Mesothelial cell of epicardium (in vitro differentiated cells): ENCODE measurements around the gene TMC3. TPM values are rescaled to one million over a fixed set of nuclear protein-coding genes. Genes with fewer than 3 reads are reported as not detected.

Source experiments
- DNase-seq, 2 experiments: peaks; one replicate each; pipeline ENCODE4 v3.0.0; 2021; ENCODE audit warnings: low spot score in 2 of 2; ENCODE audit not compliant: unreplicated experiment in 2 of 2
- H3K27ac Mint-ChIP-seq: 2 replicates; pipeline ENCODE4 v1.8.0; 2021; ENCODE audit warnings: mixed read lengths
- H3K27me3 Mint-ChIP-seq: 2 replicates; pipeline ENCODE4 v1.8.0; 2021; ENCODE audit warnings: low read depth, mixed read lengths
- H3K36me3 Mint-ChIP-seq: 2 replicates; pipeline ENCODE4 v1.8.0; 2021; ENCODE audit warnings: mixed read lengths
- H3K4me1 Mint-ChIP-seq: 2 replicates; pipeline ENCODE4 v1.8.0; 2021; ENCODE audit warnings: mixed read lengths
- H3K4me3 Mint-ChIP-seq: 2 replicates; pipeline ENCODE4 v1.8.0; 2021; ENCODE audit warnings: mild to moderate bottlenecking, moderate library complexity, mixed read lengths
- H3K9me3 Mint-ChIP-seq: 2 replicates; pipeline ENCODE4 v1.8.0; 2021; ENCODE audit warnings: mixed read lengths
- total RNA-seq: library from RNA; stranded (reverse); gene quantifications from 3 replicates; pipeline ENCODE4 v1.2.1, GENCODE V29; 2021
- TF ChIP-seq, protein P1 (sequence below): fragments of 200-600 bp; sonication (generic); IDR thresholded peaks from one replicate; pipeline ENCODE4 v1.5.0; 2021; ENCODE audit warnings: antibody characterized with exemption; ENCODE audit not compliant: unreplicated experiment

Gene TMC3
- total RNA-seq, 1 donor from 2014 or later = 0.04 TPM

DNA sequence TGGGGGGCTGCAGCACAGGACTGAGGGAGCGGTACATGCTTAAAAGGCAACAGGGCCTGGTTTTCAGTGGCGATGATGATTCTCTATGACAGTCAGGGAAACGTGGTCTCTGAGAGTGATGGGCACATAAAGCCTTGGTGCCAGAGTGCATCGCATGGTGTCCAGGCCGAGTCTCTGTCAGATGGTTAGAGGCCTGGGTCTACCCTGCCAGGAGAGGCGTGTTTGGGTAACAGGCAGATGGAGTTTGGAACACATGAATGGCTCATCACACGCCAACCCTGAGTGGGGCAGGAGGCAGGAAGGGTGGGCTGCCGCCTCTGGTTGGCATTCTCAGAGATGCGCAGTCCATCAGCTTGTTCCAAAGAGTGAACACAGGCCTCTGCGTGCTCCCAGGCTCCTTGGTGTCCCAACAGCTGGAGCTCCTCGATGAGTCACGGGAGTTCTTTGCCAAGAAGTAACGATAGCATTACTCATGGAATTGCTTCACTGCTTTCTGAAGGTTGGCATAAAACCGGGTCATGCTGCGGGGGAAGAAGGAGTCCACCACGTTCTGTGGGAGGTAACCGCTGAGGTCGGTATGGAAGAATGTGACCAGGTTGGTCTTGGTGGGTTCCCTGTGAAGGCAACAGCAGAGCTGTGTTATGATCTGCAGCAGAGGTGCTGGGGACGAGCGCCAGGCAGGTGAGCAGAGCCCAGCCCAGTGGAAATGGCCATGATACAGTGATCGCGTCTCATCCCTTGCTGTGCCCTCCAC lies 61.0 kb downstream of the TMC3 start:
- Mint-ChIP-seq H3K4me3 (no peak overlapping the region), H3K4me1 (no peaks in the 10 kb centered on the region), H3K27ac (no peak overlapping the region), H3K27me3 (no peaks in the 10 kb centered on the region), H3K9me3 (no peaks in the 10 kb centered on the region), H3K36me3 (peaks cover 20% of the 10 kb centered on the region)
- TF ChIP-seq, protein P1, sequence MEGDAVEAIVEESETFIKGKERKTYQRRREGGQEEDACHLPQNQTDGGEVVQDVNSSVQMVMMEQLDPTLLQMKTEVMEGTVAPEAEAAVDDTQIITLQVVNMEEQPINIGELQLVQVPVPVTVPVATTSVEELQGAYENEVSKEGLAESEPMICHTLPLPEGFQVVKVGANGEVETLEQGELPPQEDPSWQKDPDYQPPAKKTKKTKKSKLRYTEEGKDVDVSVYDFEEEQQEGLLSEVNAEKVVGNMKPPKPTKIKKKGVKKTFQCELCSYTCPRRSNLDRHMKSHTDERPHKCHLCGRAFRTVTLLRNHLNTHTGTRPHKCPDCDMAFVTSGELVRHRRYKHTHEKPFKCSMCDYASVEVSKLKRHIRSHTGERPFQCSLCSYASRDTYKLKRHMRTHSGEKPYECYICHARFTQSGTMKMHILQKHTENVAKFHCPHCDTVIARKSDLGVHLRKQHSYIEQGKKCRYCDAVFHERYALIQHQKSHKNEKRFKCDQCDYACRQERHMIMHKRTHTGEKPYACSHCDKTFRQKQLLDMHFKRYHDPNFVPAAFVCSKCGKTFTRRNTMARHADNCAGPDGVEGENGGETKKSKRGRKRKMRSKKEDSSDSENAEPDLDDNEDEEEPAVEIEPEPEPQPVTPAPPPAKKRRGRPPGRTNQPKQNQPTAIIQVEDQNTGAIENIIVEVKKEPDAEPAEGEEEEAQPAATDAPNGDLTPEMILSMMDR = no peak
- DNase-seq = no peak

DNA sequence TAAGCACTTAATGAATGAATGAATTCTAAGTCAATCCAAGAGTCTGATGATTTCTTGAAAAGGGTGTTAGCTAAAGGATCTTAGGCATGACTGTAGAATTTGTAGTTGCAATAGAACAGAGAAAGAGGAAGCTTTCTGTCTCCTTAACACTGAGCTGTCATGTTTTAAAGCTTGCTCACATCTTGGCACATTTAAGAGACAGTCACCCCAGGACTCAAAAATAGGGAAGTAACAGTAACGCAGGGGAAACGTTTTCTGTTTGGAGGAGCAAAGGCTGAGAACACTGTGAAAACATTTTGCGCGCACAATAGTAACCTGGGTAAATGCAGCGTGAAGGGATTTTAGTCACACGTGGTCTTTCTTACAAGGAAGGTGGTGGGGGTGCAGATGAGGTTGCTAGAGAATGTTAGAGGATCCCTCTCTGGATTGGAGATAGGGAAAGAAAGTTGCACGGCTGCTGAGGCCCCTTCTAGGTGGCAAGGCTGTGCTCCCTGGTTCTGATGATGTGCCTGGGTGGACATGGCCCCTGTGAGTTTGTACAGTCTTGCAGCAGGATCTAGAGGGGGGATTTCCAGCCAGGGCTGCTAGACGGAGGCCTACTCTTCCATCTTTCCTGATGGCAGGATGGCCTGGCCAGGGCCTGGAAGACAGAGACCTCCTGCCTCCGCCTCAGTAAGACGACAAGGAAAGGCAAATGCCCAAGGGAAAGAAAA lies 62.1 kb downstream of the TMC3 start:
- TF ChIP-seq, protein P1 = no peak
- Mint-ChIP-seq H3K27ac (no peak overlapping the region), H3K4me1 (no peaks in the 10 kb centered on the region), H3K36me3 (peaks cover 20% of the 10 kb centered on the region), H3K9me3 (no peaks in the 10 kb centered on the region), H3K4me3 (no peak overlapping the region), H3K27me3 (no peaks in the 10 kb centered on the region)
- no peak for DNase-seq

- no peak overlapping the region for H3K27ac Mint-ChIP-seq
- H3K36me3 Mint-ChIP-seq = peaks cover 16% of the 10 kb centered on the region
- H3K9me3 Mint-ChIP-seq = no peaks in the 10 kb centered on the region
- no peaks in the 10 kb centered on the region for H3K27me3 Mint-ChIP-seq
- no peak for DNase-seq
- H3K4me1 Mint-ChIP-seq = no peaks in the 10 kb centered on the region
- no peak overlapping the region for H3K4me3 Mint-ChIP-seq
- TF ChIP-seq, protein P1 = no peak
Measured at GRCh38 chr15:81310480-81310879, 63.5 kb downstream of the TMC3 start.

- H3K27me3 Mint-ChIP-seq = no peaks in the 10 kb centered on the region
- DNase-seq = no peak
- no peak overlapping the region for H3K27ac Mint-ChIP-seq
- H3K4me3 Mint-ChIP-seq = no peak overlapping the region
- H3K36me3 Mint-ChIP-seq = peaks cover 15% of the 10 kb centered on the region
- H3K4me1 Mint-ChIP-seq = no peaks in the 10 kb centered on the region
- no peaks in the 10 kb centered on the region for H3K9me3 Mint-ChIP-seq
- TF ChIP-seq, protein P1 = no peak
Measured at GRCh38 chr15:81309647-81310450, 64.2 kb downstream of the TMC3 start.

DNA sequence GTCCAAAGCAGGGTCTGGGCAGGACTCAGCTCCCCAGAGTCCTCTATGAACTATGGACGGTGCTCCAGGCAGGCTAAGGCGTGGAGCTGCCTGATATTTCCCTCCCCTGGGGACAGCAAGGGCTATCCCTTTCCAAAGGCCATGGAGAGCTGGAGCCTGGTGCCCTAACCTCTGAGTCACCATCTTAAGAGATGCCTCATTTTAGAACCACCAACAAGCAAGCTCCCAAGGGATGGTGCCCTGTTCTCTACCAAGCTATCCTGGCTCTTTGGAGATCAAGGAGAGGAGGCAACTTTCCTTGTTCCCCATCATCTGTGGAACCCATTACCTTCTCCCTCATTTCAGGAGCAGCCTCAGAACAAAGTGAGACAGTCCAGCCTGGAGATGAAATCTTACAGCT lies 65.8 kb downstream of the TMC3 start:
- no peak for DNase-seq
- H3K36me3 Mint-ChIP-seq = peaks cover 15% of the 10 kb centered on the region
- H3K4me1 Mint-ChIP-seq = peaks cover 16% of the 10 kb centered on the region
- TF ChIP-seq, protein P1 = no peak
- H3K4me3 Mint-ChIP-seq = no peak overlapping the region
- no peak overlapping the region for H3K27ac Mint-ChIP-seq
- H3K27me3 Mint-ChIP-seq = no peaks in the 10 kb centered on the region
- no peaks in the 10 kb centered on the region for H3K9me3 Mint-ChIP-seq
